Stimulated activated CD8-positive, alpha-beta memory T cell treated with anti-CD3 and anti-CD28 coated beads, Interleukin-4, amount 100 ng/mL, for 4 hours (primary cell): ENCODE measurements around the gene TRANK1.
"Not testable (repeated sequence)": the region's sequence is repeated elsewhere in the genome, so short reads cannot be mapped to it uniquely, and the experiment has no call there.

Experiments used
- DNase-seq, 2 donors: peaks; one replicate each; pipeline ENCODE4 v3.0.0-alpha.2; 2020; ENCODE audit warnings: low read depth in 2 of 2, low spot score in 1 of 2

TRANK1 gene

DNA sequence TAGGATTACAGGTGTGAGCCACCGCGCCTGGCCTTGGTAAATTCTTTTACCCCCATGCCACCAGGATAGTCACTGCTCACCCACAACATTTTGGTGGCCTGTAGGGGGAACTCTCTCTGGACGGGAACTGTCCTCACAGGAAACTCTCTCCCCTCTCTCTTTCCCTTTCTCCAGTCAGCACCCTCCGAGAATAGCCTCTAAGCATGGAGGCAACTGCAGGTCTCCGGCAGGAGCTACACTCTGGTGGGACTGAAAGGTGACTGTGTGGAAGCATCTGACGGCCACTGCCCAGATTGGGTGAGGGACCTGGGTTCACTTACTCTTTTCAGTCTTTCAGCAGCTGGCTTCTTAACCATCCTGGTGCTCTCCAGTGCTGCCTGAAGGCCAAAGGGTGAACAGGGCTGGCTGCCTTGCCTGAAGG lies 21.3 kb downstream of the TRANK1 start:
- no peak for DNase-seq

DNA sequence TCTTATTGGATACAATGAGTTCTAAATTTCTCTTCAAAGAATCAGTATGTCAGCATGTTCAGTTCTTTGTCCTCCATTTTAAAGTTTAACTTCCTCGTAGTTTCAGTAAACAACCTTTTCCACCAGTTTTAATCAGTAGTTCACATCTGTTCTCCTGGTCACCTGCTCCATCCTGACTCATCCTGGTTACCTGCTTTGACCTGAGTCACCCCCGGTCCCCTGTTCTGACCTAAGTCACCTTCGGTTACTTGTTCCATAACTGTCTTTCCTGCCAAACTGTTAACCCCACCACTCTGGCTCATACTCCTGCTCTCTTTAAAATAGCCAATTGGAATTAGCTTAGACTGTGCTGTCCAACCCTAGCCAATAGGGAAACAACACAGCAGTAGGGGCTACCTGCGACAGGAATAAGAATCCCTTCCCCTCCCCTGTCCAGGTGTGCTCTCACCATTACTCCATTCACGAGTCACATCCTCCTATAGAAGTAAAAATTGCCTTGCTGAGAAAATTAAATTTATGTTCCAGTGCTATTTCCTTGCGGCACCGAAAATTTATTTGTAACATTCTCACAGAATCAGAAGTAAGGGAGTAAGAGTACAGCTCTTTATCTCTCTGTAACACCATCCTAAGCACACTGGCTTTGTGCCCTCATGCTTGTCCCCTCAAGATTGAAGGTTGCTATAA lies 23.8 kb downstream of the TRANK1 start:
- no peak for DNase-seq

- no peak for DNase-seq
Observed at GRCh38 chr3:36919439-36920160, 25.3 kb downstream of the TRANK1 start.

GRCh38 chr3:36918050-36918449 lies 26.8 kb downstream of the TRANK1 start:
- no peak for DNase-seq

GRCh38 chr3:36911990-36912804 lies 32.7 kb downstream of the TRANK1 start:
- DNase-seq = no peak

GRCh38 chr3:36909666-36910065 lies 35.2 kb downstream of the TRANK1 start:
- no peak for DNase-seq

DNA sequence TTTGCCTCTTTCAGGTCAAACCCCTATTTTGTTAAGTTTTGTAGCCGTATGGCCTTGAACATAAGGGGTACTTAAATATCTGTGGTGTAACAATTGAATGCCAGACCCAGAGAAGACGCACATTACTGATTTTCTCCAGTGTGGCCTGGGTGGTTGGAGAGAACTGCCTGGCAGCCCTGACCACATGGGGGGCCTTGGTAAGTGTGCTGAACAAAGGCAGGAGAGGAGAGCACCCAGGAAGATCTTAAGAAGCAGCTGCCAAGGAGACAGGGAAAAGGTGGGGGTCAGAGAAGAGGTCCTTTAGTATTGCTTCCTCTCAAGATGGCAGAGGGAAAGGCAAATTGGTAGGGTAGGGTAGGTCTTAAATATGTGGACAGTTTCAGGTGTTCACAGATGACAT lies 35.7 kb downstream of the TRANK1 start:
- DNase-seq = no peak

GRCh38 chr3:36908647-36909180 lies 36.1 kb downstream of the TRANK1 start:
- no peak for DNase-seq

DNA sequence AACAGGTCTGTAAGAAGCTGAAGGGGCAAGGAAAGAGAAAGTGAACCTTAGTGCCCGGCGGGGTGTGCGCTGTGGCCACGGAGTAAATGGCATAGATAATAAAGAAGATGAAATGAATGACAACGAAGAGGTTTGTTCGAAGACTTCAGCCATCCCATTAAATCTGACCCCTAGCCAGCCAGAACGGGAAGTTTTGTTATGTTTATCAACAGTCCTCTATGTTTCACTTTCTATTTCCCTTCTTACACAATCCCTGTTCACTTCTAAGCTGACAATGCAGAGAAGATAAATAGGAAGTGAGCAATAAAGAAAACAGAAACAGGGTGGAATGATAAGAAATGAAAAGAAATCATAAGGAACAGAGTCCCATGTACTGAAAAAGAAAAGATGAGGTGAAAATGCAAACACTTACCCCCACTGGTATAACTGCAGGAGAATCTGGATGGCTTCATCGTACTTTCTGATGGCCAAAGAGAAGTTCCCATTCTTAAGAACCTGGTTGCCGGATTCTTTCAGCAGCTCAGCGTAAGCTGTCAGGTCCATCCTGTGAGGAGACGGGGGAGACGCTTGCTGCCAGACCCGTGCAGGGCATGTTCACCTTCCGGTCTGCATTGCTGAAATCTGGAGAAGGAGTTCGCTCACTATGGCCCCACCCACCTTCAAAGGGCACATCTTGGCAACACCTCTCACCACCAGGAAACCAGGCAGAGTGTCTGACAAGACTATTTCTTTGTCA lies 36.8 kb downstream of the TRANK1 start:
- peak in 1 of 2 donors; percentile 51 for DNase-seq

DNA sequence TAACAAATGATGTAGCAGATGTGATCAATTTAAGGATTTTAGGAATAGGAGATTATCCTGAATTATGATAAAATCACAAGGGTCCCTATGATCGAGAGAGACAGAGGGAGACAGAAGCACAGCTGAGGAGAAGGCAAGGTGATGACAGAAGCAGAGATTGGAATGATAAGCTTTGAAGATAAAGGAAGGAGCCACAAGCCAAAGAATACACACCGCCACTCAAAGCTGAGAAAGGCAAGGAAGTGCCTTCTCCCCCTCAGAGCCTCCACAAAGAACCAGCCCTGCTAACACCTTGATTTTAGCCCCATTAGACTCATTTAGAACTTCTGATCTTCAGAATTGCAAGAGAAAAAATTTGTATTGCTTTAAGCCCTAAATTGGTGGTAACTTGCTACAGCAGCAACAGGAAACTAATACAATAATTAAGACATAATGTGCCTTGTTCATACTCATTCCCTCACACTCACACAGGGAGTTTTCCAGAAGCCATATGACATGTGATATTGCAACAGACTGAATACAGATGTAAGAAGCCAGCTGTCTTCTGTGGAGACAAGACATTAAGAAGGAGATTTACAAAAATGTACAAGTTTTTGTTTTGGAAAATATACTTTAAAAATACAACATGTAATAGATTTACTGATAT lies 38.2 kb downstream of the TRANK1 start:
- DNase-seq = no peak

GRCh38 chr3:36905545-36905944 lies 39.3 kb downstream of the TRANK1 start:
- no peak for DNase-seq

DNA sequence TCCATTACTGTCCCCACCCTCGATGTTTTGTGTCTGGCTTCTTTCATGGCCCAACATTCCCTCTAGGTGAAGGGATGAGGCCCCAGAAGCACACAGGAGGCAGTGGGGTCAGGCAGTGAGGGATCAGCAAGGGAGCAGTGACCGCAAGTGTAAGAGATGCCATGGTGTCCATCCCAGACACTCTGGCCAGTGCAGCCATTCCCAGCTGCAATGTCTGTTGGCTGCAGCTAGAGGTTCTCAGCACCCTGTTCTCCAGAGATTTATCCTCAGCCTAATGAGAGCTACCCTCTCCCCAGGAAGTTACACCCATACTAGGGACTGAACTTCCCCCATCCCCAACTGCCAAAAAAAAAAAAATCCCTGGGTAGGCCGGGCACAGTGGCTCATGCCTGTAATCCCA lies 40.2 kb downstream of the TRANK1 start:
- DNase-seq = no peak

- not testable (repeated sequence) for DNase-seq
Observed at GRCh38 chr3:36904065-36904464, 40.8 kb downstream of the TRANK1 start.

DNA sequence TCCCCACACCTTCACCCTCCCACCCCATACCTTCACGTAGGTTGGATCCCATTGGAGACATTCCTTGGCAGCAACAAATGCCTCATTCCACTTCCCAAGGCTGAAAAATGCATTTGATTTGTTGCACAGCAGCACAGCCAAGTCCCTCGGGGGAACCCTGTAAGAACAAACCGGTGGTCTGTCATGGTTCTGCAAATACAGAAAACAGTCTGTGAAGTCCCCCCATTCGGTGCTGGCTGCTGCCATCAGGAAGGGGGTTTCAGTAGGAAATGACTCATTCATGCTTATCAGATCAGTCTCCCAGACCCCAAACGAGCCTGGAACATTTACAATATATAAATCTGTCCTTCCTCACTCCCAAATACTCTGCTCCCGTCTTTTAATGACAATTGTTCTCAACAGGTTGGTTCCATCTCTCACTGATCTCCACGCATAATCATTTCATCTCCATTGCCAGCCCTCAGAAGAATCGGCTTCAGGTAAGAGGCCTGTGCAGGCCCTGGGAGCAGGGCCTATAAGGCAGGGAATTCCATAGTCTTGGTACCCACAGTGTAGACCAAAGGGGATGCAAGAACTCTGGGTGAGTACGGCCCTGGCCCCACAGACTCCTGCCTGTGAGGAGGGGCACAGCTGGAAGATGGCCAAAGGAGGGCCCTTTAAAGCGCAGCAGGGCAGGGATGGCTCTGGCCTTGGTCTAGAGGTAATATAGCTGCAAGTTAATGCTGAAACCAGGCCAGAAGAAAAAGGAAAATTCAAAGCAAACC lies 41.6 kb downstream of the TRANK1 start:
- DNase-seq = no peak

GRCh38 chr3:36901588-36901987 lies 43.3 kb downstream of the TRANK1 start:
- DNase-seq = no peak

DNA sequence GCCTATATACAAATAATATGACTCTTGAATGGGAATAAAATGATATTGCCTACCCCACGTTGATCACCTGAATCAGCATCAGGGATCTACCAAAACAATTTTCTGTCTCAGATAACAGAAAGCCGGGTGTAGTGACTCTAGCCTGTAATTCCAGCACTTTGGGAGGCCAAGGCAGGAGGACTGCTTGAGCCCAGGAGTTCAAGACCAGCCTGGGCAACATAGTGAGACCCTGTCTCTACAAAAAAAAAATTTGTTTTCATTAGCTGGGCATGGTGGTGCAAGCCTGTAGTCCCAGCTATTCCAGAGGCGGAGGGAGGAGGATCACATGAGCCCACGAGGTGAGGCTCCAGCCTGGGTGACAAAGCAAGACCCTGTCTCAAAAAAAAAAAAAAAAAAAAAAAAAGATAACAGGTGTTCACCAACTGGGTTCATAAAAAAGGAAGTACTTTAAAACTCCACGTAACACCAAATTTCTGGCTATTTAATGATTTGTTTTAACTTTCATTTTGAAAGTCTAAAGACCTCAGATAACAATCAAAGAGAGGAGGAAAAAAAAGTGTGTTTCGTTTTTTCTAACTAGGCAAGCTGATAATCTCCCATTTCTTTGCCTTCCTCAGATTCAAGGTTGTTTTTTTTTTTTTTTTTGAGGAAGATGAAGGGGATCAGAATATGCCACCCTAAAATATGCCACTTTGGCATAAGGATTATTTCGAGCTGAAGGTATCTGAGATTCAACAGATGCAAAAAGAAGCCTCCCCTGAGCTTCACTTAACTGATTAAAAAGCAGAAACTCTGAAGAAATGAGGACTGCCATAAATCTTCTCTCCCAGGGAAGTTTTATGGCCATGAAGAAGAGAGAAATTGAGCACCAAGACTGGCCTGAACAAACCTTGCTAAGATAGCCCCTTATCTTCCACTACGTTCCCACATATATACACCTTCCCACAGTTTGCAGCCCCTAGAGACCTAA lies 44.1 kb downstream of the TRANK1 start:
- DNase-seq = no peak

DNA sequence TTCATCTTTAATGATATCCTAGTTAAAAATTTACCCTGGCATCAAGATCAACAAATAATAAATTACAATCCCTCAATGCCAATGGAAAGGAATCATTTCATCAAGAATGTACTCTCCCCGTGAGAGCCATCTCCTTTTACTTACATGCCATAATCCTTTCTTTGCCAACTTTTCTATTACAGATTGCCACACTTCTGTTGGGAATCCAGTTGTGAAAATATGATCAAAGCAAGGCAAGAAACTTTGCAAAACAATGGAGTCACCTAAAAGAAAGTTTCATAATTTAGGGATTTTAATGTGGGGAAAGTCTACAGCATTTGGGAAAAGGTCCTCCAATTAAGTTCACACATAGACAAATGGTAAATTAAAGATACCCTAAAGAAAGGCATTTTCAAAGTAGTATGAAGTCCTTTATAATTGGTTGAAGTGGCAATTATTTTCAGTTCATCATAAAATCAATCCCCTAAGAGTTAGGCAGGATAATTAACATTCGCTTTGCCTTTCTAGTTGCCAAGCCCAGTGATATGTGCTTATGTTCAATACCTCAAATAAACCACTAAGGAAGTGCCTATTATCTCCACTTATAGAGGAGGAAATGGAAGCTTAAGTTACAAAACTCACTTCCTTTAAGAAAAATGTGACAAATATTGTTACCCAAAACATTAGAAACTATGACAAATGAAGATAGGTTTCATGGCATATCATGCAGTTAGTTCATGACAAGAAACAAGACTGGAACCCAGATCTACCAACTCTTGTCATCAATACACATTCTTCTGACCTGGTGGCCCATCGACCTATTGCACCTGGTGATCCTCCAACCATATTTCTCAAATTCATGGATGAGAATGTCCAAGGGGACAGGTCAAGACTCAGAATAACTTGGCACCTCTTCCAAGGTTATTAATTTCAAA lies 49.1 kb downstream of the TRANK1 start:
- no peak for DNase-seq

GRCh38 chr3:36894914-36895313 lies 49.9 kb downstream of the TRANK1 start:
- DNase-seq = no peak
